Forelimb muscle (tissue), 1 donor: ENCODE data around the gene ZNF578. TPM values are rescaled to one million over a fixed set of nuclear protein-coding genes. Genes with fewer than 3 reads are reported as not detected.
"Not testable (repeated sequence)": the region's sequence is repeated elsewhere in the genome, so short reads cannot be mapped to it uniquely, and the experiment has no call there.

Source experiments
- DNase-seq: peaks from one replicate; pipeline ENCODE4 v3.0.0-alpha.2; 2013; ENCODE audit warnings: low read depth
- polyA plus RNA-seq: library from polyadenylated mRNA; unstranded; fragments of 120-200 nt; gene quantifications from one replicate; pipeline ENCODE4 v1.2.1, GENCODE V29; 2013; ENCODE audit not compliant: insufficient read length

The ZNF578 gene
- polyA plus RNA-seq, result 2.4 TPM

DNA sequence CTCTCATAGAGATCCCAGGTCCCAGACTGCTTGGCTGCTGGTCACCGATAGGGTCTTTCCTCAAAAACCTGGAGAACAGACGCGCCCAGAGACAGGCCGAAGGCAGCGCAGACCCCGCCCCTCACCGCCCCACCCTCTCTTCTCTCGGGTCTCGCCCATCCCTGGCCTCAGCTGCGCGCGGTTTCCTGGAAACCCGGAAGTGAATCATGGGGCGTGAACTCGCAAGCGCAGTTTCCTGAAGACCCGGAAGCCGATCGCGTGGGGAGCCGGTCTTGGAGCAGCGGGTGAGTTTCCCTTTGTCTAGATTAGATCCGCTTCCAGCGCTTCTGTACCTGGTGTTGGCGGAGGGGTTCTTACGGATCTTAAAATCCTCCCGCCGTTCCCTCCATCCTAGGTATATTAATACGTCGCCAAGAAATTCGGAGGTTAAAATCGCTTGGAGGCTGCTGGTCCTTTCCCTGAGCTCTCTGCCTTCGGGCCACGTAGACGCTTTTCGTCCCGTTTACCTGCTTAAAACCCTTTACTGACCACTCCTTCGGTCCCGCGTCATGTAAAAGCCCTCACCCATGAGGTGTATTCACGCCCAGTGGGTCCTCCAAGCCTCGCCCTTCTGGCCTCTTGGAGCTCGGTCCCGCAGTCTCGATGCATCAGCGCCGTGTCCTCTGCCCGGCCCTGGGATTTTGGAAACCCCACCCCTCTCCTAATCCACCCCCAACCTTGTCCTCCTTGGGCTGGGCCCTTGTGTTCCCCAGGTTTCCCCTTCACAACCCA is at the start of gene ZNF578:
ZNF578 (plus strand) TSS at position 230 of the 771 bp plus-strand sequence. CDS start 48,293 bp downstream, outside the sequence.
- peak; percentile 73 for DNase-seq

DNA sequence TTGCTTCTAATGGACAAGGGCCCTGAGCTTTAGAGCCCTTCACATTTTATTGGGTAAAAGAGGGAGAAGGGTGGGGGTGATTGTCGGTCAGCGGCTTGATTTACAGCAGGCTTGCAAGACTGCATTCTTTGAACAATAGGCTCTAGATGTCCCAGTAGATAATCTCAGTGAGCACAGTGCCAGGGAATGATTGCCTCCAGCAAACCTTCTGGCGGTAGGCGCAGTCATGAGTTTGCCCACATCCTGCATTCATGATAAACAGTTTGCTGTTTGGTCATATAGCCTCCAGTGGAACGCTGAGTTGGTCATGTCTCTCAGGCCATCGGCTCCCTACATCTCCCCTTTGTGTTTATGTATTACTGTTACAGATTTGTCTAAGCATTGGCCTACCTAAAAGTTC is 43.1 kb upstream of the ZNF578 start:
- DNase-seq, result no peak

DNA sequence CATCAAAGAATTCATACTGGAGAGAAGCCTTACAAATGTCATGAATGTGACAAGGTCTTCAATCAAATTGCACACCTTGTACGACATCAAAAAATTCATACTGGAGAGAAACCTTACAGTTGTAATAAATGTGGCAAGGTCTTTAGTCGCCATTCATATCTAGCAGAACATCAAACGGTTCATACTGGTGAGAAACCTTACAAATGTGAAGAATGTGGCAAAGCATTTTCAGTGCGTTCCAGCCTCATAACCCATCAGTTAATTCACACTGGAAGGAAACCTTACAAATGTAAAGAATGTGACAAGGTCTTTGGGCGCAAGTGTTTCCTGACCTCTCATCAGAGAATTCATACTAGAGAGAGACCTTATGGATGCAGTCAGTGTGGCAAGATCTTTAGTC is 37.6 kb upstream of the ZNF578 start:
- no peak for DNase-seq

DNA sequence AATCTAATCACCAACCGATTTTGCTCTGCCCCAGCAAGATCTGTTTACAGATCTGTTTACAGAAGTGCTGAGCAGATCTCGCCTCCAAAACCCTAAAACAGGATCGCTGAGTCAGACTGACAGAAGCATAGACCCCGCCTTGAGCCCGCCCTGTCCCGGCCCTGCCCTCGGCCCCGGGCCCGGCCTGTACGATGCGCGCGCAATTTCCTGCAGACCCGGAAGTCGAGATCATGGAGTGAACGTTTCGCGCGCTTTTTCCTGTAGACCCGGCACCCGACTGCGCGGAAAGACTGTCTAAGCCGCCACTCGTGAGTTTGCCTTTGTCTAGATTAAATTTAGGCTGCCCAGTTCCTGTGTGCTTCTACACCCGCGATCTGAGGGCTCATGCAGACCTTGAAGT is 24.4 kb upstream of the ZNF578 start, which contains the start of gene ZNF534:
ZNF534 (plus strand) TSS at position 212 of the 400 bp plus-strand sequence. CDS start 2,327 bp downstream, outside the sequence.
- no peak for DNase-seq

DNA sequence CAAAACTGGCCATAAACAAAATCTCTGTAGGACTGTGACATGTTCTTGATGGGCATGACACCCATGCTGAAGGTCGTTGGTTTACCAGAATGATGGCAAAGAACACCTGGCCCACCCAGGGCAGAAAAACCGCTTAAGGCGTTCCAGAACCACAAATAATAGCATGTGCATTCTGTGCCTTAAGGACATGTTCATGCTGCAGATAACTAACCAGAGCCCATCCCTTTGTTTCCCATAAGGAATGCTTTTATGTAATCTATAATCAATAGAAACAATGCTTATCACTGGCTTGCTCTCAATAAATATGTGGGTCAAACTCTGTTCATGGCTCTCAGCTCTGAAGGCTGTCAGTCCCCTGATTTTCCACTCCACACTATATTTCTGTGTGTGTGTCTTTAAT is 11.2 kb upstream of the ZNF578 start:
- DNase-seq, result no peak

DNA sequence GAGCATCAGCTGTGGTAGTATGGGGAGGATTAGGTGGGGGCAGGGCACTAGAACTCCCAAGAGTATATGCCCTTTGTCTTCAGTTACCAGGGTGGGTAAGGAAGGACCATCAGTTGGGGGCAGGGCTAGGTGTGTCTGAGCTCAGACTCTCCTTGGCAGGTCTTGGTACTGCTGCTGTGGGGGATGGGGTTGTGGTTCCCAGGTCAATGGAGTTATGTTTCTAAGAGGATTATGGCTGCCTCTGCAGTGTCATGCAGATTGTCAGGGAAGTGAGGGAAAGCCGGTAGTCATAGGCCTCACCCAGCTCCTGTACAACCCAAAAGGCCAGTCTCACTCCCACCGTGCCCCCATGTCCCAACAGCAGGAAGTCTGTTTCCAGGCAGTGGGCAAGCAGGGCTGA is 8.8 kb upstream of the ZNF578 start:
- no peak for DNase-seq

DNA sequence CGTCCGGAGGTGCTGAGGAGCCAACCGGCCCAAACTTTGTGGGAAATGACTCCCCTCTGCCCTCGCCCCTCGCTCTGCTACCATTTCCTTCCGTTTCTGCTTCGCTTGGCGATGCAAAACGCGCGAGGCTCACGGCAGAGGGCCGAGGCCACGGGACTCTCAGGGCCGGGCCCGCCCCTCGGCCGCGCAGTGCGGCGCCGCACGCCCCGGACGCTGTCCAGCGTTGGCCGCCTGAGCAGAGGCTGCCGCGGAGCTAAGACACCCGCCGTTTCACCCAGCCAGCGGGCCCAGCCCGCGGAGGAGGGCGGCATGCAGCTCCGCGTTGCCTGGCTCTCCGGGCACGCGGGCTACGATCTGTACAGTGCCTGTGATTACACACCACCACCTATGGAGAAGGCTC is 2.1 kb upstream of the ZNF578 start:
- no peak for DNase-seq

DNA sequence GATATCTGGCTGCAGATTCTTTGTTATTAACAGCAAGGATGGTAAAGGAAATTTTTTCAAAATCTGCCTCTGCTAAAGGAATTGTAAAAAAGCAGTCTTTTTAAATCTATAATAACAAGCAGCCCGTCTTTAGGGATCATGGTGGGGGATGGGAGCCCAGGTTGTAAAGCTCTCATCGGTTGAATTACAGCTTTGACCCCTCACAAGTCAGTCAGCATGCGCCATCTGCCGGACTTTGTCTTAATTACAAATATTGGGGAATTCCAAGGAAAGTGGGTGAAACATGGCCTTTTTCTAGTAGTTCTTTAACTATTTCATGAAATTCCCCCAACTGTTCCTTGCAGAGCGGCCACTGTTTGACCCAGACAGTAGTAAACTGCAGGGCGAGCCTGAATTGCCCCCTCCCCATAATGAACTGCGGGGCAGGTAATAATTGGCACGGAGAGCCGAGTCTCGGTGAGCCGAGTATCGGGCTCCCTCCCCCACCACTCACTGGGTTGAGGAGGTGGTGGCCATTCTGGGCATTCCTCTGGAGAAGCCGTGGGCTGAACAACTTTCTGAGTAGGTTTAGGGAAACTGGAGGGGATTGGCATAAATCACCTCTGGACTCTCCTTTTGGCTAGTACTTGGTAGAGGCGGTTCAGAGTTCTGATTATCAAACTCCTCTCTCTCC is 11.6 kb downstream of the ZNF578 start:
- no peak for DNase-seq

DNA sequence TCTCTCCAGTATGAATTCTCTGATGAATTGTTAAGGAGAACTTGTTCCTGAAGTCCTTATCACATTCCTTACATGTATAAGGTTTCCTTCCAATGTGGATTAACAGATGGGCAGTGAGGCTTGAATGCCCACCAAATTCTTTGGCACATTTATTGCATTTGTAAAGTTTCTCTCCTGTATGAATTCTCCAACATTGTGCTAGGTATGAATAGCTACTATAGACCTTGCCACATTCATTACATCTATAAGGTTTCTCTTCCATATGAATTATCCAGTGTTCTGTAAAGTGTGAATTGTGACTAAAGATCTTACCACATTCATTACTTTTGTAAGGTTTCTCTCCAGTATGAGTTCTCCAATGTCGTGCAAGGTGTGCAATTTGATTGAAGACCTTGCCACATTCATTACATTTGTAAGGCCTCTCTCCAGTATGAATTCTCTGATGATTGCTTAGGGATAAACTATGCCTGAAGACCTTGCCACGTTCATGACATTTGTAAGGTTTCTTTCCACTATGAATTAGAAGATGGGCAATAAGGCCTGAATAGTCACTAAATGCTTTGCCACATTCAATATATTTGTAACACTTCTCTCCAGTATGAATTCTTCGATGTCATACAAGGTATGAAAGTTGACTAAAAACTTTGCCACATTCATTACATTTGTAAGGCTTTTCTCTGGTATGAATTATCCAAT is 20.4 kb downstream of the ZNF578 start:
- no peak for DNase-seq

DNA sequence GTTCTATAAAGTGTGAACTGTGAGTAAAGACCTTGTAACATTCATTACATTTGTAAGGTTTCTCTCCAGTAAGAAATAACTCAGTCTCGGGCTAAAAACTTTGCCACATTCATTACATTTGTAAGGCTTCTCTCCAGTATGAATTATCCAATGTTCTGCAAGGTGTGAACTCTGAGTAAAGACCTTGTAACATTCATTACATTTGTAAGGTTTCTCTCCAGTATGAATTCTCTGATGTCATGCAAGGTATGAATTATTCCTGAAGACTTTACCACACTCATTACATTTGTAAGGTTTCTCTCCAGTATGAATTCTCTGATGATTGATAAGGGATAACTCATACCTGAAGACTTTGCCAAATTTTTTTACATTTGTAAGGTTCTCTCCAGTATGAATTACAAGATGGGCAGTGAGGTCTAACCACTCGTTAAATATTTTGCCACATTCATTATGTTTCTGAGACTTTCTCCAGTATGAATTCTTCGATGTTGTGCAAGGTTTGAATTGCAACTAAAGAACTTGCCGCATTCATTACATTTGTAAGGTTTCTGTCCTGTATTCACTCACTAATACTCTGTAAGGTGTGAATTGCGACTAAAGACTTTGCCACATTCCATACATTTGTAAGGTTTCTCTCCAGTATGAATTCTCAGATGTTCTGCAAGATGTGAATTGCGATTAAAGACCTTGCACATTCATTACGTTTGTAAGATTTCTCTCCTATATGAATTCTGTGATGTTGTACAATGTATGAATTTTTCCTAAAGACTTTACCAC is 21.2 kb downstream of the ZNF578 start:
- DNase-seq, result no peak

DNA sequence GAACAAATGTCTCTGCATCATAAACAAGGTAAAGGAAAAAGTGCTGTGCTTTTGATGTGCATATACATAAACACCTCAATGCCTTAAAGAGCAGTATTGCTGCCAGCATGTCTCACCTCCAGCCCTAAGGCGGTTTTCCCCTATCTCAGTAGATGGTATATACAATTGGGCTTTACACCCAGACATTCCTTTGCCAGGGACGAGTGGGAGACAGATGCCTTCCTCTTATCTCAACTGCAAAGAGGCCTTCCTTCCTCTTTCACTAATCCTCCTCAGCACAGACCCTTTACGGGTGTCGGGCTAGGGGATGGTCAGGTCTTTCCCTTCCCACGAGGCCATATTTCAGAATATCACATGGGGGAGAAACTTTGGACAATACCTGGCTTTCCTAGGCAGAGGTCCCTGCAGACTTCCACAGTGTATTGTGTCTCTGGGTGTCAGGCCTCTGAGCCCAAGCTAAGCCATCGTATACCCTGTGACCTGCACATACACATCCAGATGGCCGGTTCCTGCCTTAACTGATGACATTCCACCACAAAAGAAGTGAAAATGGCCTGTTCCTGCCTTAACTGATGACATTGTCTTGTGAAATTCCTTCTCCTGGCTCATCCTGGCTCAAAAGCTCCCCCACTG is 30.9 kb downstream of the ZNF578 start:
- not testable (repeated sequence) for DNase-seq

DNA sequence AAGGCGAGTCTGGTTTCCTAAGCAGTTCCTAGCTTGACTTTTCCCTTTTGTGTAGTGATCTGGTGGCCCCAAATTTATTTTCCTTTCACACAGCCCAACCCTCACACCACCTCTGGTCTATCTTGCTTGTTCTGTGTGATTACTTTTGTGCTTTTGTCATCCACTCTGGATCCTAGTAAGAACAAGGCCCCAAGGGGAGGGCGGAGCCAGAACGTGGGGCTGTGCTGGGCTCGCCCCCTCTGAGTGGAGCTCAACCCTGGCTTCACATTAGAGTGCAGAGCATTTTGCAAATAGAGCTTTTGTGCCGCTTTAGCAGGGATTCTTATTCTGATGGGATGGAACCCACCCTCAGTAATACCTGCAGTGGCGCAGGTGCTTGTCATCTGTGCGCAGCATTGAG is 31.7 kb downstream of the ZNF578 start:
- DNase-seq, result not testable (repeated sequence)

DNA sequence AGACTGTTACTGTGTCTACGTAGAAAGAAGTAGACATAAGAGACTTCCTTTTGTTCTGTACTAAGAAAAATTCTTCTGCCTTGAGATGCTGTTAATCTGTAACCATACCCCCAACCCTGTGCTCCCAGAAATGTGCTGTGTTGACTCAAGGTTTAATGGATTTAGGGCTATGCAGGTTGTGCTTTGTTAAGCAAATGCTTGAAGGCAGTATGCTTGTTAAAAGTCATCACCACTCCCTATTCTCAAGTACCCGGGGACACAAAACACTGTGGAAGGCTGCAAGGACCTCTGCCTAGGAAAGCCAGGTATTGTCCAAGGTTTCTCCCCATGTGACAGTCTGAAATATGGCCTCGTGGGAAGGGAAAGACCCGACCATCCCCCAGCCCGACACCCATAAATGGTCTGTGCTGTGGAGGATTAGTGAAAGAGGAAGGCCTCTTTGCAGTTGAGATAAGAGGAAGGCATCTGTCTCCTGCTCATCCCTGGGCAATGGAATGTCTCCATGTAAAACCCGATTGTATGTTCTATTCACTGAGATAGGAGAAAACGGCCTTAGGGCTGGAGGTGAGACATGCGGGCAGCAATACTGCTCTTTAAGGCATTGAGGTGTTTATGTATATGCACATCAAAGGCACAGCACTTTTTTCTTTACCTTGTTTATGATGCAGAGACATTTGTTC is 32.3 kb downstream of the ZNF578 start:
- not testable (repeated sequence) for DNase-seq

DNA sequence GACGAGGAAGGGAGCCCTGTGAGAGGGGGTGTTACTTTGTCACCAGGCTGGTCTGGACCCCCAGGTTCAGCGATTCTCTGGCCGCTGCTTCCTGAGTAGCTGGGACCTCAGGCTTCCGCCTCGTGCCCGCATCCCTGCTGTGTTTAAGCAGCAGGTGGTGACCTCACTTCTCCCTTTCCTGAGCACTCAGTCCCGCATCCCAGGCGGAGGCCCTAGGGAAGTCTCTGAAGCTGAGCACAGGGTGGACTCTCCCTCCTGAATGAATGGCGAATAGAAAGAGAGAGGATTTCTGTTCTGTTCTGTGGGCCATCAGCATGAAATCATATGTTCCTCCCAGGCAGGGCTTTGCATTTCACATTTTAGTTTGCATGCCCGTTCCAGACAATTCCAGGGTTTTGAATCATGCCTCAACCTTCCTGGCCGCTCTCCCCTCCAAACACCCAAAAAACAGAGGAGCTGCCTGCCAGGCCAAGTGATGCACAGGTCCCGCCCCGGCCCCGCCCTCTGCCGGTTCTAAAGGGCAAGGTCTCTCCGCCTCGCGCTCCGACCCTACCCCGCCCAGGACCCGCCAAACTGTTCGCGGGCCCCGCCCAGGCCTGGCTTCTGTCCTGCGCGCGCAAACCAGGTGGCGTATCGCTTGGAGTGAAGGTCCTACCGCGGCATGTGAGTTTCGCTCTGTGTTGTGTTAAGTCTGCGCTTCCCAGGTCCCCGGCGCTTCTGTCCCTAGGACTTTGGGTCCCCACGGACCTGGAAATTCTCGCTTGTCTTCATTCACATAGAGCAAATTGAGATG is 39.0 kb downstream of the ZNF578 start:
- DNase-seq, result no peak

DNA sequence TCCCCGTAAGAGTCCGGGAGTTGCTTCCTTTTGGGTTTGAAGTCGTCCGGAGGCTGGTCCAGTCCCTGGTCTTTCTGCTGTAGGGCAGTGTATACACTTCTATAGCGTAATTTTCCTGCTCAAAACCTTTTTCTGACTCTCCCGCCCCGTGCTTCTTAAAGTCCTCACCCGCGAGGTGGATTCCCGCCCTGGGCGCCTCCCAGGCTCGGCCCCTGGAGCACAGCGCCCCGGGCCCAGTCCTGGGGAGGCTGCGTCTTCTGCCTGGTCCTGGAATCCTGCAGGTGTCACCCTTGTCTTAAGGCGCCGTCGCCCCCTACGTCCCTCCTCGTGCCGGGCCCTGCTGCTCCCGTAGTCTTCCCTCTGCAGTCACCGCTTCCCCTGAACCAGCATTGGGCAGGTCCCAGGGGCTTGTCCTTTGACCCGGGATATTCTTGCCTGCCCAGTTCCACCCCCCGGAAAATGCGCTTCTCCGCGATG is 39.7 kb downstream of the ZNF578 start:
- DNase-seq, result no peak

DNA sequence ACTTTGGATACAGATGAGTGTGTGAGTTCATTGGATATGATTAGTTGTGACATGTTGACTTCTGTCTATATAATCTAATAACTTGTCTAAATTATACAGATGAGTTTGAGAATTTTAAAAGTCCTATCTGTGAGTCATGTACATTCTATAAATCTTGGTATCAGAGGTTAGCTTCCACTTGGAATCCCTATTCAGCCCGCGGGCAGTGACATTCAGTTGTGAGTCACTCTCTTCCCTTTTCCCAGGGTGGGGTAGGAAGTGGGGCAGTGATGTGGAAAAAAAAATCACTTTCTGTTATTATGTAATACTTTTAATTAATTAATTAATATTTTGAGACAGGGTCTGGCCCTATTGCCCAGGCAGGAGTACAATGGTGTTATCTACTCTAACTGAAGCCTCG is 41.2 kb downstream of the ZNF578 start:
- no peak for DNase-seq

DNA sequence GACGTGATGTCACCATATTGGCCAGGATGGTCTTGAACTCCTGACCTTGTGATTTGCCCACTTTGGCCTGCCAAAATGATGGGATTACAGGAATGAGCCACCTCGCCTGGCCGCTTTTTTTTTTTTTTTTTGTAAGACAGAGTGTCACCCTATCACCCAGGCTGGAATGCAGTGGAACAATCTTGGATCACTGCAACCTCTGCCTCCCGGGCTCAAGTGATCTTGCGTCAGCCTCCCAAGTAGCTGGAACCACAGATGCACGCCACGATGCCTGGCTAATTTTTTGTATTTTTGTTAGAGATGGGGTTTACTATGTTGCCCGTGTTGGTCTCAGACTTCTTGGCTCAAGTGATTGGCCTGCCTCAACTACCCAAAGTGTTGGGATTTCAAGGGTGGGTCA is 45.2 kb downstream of the ZNF578 start:
- no peak for DNase-seq

DNA sequence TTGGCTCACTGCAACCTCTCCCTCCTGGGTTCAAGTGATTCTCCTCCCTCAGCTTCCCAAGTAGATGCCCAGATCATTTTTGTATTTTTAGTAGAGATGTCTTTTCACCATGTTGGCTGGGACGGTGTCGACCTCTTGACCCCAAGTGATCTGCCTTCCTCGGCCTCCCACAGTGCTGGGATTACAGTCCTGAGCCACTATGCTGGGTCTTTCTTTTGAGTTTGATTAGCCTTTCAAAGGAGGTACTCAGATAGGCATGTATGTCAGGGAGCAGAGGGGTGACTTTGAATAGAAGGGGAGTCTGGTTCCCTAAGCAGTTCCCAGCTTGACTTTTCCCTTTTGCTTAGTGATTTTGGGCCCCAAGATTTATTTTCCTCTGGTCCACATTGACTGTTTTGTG is 47.1 kb downstream of the ZNF578 start:
- not testable (repeated sequence) for DNase-seq

DNA sequence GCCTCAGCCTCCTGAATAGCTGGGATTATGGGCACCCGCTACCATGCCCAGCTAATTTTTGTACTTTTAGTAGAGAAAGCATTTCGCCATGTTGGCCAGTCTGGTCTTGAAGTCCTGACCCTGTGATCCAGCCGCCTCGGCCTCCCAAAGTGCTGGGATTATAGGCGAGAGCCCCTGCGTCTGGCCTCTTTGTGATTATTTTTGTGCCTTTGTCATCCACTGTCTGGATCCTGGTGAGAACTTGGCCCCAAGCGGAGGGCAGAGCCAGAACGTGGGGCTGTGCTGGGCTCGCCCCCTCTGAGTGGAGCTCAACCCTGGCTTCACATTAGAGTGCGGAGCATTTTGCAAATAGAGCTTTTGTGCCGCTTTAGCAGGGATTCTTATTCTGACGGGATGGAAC is 47.6 kb downstream of the ZNF578 start:
- DNase-seq, result not testable (repeated sequence)

DNA sequence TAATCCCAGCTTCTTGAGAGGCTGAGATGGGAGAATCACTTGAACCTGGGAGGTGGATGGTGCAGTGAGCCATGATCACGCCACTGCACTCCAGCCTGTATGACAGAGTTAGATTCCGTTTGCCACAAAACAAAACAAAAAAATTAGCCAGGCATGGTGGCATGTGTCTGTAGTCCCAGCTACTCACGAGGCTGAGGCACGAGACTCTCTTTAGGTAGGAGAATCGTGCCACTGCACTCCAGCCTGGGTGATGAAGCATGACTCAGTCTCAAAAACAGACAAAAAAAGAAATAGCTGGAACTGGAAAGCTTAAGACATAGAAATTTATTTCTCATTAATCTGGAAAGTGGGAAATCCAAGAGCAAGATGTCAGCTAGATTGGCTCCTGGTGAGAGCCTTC is 53.9 kb downstream of the ZNF578 start:
- DNase-seq, result no peak
